WTC11 (cell line): ENCODE measurements around the gene REEP1.

Source experiments
- CTCF ChIP-seq: fragments of 200-600 bp; IDR thresholded peaks from 2 replicates; pipeline ENCODE4 v1.8.0; 2022; ENCODE audit warnings: antibody characterized with exemption
- FOXK1 ChIP-seq: sonication (generic); formaldehyde crosslinking; IDR thresholded peaks from 2 replicates; pipeline ENCODE4 v1.8.0; 2022; ENCODE audit warnings: mild to moderate bottlenecking, moderate library complexity, missing genetic modification reagents
- HMGA2 ChIP-seq: fragments of 250-450 bp; sonication (Bioruptor Pico); IDR thresholded peaks from 2 replicates; pipeline ENCODE4 v1.4.0; 2021; ENCODE audit warnings: mild to moderate bottlenecking, moderate library complexity
- KAT7 ChIP-seq: sonication (generic); formaldehyde crosslinking; IDR thresholded peaks from 2 replicates; pipeline ENCODE4 v1.8.1; 2023; ENCODE audit warnings: missing genetic modification reagents, mild to moderate bottlenecking, borderline replicate concordance
- MYBL2 ChIP-seq: sonication (generic); formaldehyde crosslinking; IDR thresholded peaks from 2 replicates; pipeline ENCODE4 v1.8.1; 2023; ENCODE audit warnings: mild to moderate bottlenecking, moderate library complexity, missing genetic modification reagents
- SMAD3 ChIP-seq: sonication (generic); formaldehyde crosslinking; IDR thresholded peaks from 2 replicates; pipeline ENCODE4 v1.8.0; 2022; ENCODE audit warnings: missing genetic modification reagents, mild to moderate bottlenecking, borderline replicate concordance
- ZNF121 ChIP-seq: sonication (generic); formaldehyde crosslinking; IDR thresholded peaks from 2 replicates; pipeline ENCODE4 v1.8.0; 2023; ENCODE audit warnings: missing genetic modification reagents
- ZNF263 ChIP-seq: sonication (generic); formaldehyde crosslinking; IDR thresholded peaks from 2 replicates; pipeline ENCODE4 v1.8.1; 2022; ENCODE audit warnings: low read depth, mild to moderate bottlenecking, moderate library complexity, missing genetic modification reagents
- TF ChIP-seq, protein P1 (sequence below): sonication (generic); formaldehyde crosslinking; IDR thresholded peaks from 2 replicates; pipeline ENCODE4 v1.8.1; 2022; ENCODE audit warnings: low read depth, missing genetic modification reagents, borderline replicate concordance
- TF ChIP-seq, protein P2 (sequence below): sonication (generic); formaldehyde crosslinking; IDR thresholded peaks from 2 replicates; pipeline ENCODE4 v1.8.1; 2022; ENCODE audit warnings: mild to moderate bottlenecking, moderate library complexity, missing genetic modification reagents
- TF ChIP-seq, protein P3 (sequence below): fragments of 250-450 bp; sonication (Bioruptor Pico); conservative IDR thresholded peaks from 2 replicates; pipeline ENCODE4 v1.9.0; 2021; ENCODE audit warnings: mild to moderate bottlenecking

DNA sequence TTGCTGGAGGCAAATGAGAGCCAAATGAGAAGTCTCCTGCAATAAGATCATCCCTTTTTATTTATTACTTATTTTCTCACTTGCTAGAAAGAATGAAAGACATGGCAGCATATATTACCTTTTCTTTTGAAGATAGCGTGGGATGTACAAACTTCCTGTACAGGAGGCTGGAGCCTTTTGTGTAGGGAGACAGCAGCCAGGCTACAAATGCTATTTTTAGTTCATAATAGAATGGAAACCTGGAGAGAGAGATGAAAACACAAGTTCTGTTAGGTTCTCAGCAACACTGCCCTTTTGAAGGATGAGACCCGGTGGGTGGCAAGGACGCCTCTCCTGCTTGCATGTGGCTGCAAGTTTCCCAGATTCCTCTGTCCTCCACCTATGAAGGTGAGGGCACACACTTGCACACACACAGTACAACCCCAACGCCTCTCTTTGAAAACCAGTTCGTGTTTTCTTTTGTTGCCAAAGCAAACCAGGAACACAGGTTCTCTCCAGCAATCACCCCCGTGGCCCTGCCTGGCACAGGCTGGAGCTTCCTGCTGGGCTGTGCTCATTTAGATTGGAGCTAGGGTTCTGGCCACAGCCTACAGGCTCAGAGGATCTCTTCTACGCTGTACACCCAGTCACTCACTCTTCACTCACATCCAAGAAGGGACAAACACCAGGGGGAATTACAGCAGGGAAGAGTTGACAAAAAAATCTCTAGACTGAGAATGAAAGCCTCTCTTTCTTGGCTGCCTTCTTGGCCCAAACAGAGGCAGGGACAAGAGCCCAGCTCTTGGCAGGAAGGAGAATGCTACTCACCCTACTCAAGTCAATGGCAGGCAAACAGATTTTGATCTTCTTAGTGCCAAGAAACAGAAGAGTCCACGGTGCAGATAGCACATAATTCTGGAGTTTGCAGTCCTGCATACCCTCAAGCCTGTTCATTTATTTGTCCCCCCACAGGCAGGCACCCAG lies 82.6 kb downstream of the REEP1 start:
- TF ChIP-seq, protein P1, sequence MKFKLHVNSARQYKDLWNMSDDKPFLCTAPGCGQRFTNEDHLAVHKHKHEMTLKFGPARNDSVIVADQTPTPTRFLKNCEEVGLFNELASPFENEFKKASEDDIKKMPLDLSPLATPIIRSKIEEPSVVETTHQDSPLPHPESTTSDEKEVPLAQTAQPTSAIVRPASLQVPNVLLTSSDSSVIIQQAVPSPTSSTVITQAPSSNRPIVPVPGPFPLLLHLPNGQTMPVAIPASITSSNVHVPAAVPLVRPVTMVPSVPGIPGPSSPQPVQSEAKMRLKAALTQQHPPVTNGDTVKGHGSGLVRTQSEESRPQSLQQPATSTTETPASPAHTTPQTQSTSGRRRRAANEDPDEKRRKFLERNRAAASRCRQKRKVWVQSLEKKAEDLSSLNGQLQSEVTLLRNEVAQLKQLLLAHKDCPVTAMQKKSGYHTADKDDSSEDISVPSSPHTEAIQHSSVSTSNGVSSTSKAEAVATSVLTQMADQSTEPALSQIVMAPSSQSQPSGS (CRISPR knock-in tag): no peak
- TF ChIP-seq CTCF: no peak
- TF ChIP-seq KAT7 (CRISPR knock-in tag): no peak
- TF ChIP-seq, protein P2, sequence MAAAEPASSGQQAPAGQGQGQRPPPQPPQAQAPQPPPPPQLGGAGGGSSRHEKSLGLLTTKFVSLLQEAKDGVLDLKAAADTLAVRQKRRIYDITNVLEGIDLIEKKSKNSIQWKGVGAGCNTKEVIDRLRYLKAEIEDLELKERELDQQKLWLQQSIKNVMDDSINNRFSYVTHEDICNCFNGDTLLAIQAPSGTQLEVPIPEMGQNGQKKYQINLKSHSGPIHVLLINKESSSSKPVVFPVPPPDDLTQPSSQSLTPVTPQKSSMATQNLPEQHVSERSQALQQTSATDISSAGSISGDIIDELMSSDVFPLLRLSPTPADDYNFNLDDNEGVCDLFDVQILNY (CRISPR knock-in tag): no peak
- no peak for TF ChIP-seq FOXK1 (CRISPR knock-in tag)
- TF ChIP-seq MYBL2 (CRISPR knock-in tag): no peak
- TF ChIP-seq SMAD3 (CRISPR knock-in tag): no peak
- TF ChIP-seq HMGA2 (CRISPR knock-in tag): no peak
- TF ChIP-seq ZNF121 (CRISPR knock-in tag): no peak
- TF ChIP-seq ZNF263 (CRISPR knock-in tag): no peak
- TF ChIP-seq, protein P3, sequence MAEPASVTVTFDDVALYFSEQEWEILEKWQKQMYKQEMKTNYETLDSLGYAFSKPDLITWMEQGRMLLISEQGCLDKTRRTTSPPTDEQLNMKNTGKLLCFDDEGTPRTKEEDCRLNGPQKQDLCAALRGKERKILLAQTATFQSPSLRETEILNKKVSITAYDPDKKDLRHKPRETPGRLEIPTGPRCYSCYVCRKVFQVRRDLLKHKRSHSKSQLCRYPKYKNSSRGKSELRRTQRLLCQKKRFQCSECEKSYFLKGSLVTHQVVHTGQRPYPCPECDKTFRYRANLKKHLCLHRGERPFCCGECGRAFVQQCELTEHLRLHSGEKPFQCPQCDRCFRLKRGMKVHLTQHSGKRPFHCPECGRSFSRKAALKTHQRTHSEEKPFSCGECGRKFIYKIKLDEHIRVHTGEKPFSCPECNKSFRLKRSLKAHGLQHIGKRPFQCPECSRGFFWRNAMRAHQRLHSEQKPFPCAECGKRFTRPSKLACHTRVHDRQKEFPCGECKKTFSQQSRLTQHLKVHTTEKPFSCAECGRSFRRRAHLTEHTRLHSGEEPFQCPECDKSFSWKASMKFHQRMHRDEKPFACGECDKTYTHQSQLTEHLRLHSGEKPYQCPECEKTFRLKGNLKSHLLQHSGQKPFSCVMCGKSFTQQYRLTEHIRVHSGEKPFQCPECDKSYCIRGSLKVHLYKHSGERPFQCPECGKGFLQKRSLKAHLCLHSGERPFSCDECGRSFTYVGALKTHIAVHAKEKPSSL (CRISPR knock-in tag): no peak
